Renal cortical epithelial cell (primary cell): ENCODE measurements around the gene PPP1R37. TPM values are rescaled to one million over a fixed set of nuclear protein-coding genes. Genes with fewer than 3 reads are reported as not detected.

Source experiments
- DNase-seq: peaks from one replicate; pipeline ENCODE4 v3.0.0-alpha.2; 2011; ENCODE audit warnings: low read depth
- total RNA-seq: library from RNA; depleted of rRNA; stranded (reverse); fragments of >200 nt; gene quantifications from 2 replicates; pipeline ENCODE4 v1.2.3, GENCODE V29; 2014

PPP1R37 gene
- total RNA-seq, 1 donor from 2014 or later: 37.1 TPM

DNA sequence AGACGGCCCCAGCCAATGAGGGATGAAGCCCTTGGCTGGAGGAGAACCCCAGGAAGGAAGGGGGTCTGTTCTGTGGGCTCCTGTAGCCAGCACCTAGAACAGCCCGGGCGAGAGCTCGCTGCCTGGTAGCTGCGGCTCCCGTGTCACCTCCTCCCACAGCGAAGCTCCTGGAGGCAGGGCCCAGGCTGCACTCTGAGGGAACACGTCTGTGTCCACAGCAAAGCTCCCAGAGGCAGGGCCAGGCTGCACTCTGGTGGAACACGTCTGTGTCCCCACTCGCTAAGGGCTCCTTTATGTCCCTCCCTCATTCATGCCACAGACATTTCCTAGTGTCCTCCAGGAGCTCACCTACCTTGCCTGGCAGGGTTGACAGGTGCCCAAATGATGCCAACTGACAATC, 76.6 kb downstream of the PPP1R37 start:
- DNase-seq: no peak

DNA sequence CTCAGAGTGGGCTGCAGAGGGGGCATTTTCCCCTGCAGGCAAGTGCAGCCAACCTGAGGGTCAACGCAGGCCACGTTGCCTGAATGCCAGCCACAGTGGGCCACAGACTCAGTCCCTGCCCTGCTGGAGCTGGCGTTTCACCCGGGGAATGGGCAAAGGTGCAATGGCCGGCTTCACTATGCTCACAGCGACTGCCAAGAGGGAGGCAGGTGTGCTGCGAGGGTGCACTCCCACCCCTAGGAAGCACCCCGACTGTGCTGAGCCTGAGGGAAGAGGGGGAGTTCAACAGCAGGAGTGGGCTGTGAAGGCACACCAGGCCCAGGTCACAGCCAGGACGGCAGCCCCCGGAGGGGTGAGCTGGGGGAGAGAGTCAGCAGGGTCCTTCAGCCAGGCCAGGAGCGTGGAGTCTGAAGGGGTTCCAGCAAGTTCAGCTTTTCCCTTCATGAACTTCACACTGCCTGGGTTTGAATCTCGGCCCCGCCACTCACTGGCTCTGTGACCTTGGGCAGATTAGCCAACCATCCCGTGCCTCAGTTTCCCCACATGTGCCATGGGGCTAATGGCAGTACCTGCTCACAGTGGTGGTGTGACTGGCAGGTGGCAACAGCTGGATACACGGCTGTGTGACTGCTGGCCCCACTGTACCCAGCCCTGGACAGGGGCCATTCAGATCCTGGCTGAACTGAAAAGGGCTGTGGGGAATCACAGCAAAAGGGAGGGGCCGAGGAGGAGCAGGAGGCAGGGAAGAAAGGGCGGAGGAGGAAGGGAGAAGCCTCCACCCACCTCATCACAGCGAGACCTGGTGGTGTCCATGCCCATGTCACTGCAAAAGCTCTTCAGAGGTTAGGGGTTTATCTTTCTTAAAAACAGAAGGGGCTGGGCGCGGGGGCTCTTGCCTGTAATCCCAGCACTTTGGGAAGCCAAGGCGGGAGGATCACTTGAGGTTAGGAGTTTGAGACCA, 77.4 kb downstream of the PPP1R37 start:
- no peak for DNase-seq

DNA sequence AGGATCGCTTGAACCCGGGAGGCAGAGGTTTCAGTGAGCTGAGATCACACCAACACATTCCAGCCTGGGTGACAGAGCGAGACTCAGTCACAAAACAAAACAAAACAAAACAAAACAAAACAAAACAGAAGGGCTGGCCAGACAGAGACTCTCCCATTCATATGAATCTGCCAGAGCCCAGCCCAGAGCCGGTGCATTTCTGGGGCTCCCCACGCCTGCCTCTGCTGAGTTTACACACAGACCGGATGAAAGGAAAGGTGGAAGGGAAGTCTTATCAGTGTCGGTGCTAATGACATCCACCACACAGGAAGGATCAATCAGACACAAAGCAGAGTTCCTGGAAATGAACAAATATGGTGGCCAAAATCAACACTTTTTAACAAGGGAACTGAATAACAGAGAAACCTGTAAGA, 78.2 kb downstream of the PPP1R37 start:
- no peak for DNase-seq

DNA sequence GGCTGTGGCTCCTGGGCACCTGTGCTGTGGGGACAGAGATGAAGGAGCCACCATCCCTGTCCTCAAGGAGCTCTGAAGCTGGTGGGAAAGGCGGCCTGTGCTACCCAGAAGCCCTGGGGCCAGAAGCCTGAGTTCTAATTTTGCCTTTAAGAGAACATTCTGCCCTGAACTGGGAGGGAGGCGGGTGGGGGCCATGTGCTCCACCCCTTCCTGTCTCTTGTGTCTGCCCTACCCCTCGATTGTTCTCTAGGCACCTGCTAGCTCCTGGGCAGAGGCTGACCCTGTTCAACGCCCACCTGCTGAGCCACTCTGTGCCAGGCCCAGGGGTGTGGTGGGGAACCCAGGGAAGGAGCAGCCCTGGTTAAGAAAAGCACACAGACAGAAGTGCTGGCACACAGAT, 79.2 kb downstream of the PPP1R37 start:
- DNase-seq: no peak

DNA sequence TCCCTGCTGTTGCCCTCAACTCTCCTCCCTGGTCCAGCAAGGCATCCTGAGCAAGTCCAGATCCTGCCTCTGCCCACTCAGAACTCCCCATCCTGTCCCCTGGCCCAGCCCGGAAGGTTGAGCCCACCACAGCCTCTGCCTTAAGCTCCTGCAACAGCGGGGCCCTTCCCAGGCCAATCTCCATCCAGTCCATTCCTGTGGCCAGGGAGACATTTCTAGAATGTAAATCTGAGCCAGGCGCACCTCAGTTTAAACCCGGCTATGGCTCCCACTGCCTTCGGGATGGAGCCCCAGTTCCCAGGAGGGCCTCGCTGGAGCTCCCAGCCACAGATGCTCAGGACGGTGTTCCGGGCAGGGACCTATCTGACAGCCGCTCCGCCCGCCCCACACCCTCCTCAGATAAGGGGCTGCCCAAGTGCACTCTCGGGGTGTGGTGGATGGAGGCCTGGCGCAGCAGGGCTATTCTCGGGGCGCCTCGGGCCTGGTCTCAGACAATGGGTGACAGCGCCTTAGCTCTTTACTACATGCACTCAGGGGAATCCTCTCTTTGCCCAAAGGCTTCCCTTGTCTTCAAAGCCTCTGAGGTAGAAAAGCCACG, 79.7 kb downstream of the PPP1R37 start:
- no peak for DNase-seq

DNA sequence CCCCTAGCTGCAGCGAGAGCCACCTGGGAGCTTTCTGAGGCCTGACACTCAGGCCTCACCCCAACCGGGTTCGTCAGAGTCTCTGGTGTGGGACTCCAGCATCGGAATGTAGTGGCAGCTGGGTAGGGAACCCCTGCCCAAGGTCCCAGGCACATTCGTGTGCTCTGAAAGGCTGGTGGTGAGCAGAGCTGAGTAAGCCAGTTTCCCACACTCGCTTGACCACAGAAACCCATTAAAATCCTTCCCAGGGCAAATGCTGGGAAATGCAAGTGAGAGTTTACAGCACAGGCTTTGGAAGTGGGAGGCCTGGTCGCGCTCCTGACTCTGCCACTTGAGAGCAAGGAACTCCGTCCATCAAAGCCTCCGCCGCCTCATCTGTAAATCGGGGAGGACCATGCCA, 80.8 kb downstream of the PPP1R37 start:
- peak; percentile 97 for DNase-seq

DNA sequence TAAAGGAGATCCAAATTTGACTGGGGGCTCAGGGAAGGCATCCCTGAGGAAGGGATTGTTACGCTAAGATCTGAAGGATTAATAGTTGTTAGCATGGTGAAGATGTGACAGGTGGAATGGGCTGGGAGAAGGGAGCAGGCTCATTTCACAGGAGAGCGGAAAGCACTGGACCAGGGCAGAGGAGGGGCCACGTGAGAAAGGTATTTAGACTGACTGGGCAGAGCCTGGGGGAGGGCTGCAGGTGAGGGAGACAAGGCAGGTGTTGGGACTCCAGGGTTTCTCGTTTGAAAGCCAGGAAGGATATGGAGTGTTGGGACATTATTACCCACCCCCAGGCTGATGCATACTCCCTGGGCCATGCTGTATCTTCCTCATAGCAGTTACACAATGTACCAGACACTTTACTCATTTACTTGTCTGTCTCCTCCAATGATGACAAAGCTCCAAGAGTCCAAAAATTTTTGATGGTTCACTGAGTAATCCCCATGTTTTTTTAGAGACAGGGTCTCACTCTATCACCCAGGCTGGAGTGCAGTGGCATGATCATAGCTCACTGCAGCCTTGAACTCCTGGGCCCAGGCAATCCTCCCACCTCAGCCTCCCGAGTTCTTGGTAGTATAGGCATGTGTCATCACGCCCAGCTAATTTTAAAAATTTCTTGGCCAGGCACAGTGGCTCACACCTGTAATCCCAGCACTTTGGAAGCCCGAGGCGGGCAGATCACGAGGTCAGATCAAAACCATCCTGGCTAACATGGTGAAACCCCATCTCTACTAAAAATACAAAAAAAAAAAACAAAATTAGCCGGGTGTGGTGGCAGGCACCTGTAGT, 82.8 kb downstream of the PPP1R37 start:
- DNase-seq: peak; percentile 33

DNA sequence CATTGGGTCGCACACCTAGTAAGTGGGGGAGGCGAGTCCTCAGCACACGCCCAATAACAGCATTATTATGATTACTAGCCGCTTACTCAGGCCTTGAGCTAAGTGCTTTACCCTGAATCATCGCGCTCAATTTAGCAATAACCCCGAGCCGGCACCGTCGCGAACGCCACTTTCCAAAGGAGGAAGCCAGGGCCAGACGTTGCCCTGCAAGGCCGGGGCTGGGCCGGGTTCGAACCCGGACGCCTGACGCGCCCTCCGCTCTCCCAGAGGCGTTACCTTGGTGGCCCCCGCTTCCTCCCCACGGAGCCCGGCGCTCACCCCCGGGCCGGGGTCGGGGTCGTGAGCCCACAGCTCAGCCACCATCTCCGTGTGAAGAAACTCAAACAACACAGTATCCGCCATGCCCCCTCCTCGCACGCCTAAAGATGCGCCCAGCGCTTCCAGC, 84.9 kb downstream of the PPP1R37 start, which contains the start of gene TRAPPC6A:
Gene TRAPPC6A, minus strand, starts transcription at position 421 of the 445 bp plus-strand sequence. Its CDS starts 19 bp downstream, at position 402.
- peak; percentile 58 for DNase-seq

DNA sequence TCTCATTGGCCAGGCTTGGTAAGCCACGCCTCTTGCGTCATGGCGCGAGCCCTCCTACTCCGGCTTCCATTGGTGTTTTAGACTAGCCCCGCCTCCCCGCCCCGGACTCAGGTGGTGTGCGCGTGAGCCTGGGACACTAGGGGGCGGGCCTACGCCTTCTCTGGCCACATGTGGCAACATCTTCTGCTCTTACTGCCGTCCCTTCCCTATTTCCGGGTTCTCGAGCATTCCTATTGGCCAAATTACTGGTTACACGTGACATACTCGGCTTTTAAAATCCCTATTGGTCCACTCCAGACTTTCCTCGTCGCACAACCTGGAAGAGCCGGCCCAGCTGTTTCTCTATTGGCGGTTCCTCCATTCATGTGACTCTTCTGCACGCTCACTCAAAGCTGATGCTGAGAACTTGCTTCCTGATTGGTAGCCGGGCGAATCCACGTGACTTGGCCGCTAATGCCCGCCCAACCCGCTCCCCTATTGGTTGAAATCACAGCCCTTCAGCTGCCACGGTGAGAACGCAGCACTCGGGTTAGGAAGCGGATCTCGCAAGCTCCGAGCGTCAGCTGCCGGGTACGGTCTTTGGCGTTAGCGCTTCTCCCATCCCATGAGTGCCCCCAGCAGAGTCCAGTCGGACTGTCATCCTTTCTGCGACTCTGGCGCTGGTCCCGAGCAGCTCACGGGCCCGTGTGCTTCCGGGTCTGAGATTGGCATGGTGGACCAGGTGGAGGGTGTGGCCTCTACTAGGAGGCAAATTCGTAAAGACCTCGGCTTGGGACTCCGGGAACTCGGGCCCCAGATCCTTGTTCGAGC, 85.5 kb downstream of the PPP1R37 start, which contains the start of gene BLOC1S3:
Gene BLOC1S3, plus strand, starts transcription at position 523 of the 810 bp plus-strand sequence. CDS start 513 bp downstream, outside the sequence.
- DNase-seq: peak; percentile 100

DNA sequence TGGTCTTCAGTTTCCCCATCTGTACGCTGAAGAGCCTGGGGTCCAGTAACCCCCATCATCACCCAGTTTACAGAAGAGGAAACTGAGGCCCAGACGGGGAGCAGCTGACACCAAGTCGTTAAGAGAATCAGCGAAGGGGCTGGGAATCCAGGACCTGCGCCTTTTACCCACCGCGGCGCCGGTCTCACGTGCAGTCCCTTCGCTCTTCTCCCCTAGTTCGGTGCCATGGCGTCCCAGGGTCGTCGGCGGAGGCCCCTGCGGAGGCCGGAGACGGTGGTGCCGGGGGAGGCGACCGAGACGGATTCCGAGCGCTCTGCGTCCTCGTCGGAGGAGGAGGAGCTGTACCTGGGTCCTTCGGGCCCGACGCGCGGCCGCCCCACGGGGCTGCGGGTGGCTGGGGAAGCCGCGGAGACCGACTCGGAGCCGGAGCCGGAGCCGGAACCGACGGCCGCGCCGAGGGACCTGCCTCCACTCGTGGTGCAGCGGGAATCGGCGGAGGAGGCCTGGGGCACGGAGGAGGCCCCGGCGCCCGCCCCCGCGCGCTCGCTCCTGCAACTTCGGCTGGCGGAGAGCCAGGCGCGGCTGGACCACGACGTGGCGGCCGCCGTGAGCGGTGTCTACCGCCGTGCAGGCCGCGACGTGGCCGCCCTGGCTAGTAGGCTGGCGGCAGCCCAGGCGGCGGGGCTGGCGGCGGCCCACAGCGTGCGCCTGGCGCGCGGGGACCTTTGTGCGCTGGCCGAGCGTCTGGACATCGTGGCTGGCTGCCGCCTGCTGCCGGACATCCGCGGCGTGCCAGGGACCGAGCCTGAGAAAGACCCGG, 86.3 kb downstream of the PPP1R37 start:
- DNase-seq: no peak

DNA sequence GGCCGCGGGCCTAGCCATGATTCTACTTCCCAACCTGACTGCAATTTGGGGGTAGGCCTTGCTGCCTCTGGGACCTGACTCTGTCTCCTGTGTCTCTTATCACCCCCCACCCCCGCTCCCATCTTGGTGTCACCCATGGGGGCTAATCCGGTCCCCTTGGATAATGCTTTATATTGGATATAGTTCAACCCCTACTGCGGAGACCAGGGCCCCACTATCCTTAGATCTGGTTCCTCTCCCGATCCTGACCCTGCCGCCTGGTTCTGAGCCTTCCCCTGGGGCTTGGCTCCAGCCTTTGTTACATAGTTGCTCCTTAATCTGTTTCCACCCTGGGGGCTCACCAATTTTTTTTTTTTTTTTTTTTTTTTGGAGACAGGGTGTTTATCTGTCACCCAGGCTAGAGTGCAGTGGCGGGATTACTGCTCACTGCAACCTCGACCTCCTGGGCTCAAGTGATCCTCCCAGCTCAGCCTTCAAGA, 87.0 kb downstream of the PPP1R37 start:
- no peak for DNase-seq

DNA sequence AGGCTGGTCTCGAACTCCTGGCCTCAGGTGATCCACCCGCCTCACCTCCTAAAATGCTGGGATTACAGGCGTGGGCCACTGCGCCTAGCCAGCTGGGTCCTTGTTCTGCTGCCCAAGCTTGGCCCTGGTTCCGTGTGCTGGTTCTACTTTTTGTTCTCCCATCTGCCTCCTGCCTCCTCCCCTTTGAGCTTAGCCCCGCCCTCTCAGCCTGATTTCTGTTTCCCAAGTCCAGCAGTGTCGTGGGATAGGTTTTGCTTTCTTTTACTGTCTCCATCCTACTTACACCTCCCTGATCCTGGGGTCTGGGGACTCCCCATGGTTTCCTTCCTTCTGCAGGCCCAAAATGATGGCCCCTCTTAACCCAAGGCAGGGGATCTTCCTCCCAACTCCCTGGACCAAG, 88.0 kb downstream of the PPP1R37 start:
- DNase-seq: no peak

DNA sequence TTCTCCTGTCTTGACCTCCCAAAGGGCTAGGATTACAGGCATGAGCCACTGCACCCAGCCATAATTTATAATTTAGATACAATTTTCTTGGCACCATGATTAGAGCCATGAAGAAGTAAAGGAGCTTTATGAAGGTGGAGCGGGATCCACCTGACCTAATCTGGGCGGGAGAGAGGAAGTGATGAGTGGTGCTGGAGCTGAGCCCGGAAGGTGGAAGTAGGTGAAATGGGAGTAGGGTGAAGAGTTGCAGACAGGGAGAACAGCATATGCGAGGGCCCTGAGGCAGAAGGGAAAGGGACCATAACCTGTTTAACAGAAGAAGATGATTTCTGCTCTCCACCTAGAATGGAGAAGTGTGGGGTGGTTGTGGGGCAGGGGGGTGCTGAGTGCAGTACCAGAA, 89.8 kb downstream of the PPP1R37 start:
- no peak for DNase-seq

DNA sequence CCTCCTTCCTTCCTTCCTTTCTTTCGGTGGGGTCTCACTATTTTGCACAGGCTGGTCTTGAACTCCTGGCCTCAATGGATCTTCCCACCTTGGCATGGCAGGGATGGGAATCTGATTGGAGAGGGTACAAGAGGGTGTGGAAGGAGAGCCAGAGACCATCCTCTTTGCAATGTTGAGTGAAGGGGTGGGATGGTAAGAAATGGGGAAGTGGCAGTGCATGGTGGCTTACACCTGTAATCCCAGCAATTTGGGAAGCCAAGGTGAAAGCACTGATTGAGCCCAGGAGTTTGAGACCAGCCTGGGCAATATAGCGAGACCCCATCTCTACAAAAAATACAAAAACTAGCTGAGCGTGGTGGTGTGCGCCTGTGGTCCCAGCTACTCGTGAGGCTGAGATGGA, 91.1 kb downstream of the PPP1R37 start:
- no peak for DNase-seq

DNA sequence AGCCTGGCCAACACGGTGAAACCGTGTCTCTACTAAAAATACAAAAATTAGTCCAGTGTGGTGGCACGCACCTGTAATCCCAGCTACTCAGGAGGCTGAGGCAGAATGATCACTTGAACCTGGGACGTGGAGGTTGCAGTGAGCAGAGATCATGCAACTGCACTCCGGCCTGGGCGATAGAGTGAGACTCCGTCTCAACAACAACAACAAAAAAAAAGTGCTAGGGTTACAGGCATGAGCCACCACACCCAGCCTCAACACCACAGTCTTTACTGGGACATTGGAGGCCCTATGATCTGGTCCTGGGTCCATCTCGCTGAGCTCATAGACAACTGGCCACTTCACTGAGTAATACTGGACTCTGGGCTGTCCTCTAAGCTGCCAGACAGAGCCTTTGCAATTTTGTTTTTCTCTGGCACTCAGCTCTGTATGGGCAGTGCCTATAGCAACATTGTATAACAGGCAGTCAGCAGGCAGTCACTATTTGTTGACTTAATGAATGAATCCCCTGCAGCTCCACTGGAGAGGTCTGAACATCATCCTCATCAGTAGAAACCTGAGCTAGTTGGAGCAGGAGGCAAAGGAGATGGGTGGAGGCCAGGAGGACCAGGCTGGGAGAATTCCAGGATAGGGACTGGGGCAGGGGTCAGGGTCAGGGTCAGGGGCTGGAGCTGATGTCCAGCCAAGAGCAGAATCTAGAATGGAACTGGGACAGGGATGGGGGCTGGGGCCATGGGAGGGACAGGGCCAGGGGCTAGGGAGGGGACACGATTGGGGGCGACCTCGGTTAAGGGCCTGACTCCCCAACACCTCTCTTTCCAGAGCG, 93.7 kb downstream of the PPP1R37 start:
- no peak for DNase-seq

DNA sequence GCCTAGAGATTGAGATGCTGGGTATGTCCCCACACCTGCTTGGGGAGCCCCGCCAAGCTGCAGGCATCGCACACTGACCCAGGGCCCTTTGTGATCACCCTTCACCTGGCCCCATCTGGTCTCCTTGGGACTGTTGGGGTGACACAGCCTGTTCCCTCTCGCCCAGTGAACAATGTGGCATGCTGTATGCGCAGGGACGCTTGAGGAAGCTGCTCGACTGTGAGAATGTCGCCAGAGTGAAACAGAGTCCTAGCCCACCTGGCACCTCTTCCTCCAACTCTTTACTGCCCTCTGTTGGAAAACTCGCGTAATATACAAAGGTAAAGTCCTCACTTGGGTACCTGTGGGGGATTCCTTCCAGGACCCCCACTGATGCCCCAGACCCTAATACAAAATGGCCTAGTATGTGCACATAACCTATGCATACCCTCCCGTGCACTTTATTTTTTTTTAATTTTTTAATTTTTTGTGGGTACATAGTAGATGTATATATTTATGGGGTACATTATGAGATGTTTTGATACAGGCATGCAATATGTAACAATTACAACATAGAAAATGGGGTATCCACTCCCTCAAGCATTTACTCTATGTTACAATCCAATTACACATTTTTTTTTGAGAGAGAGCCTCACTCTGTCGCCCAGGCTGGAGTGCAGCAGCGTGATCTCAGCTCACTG, 94.6 kb downstream of the PPP1R37 start:
- DNase-seq: peak; percentile 25

DNA sequence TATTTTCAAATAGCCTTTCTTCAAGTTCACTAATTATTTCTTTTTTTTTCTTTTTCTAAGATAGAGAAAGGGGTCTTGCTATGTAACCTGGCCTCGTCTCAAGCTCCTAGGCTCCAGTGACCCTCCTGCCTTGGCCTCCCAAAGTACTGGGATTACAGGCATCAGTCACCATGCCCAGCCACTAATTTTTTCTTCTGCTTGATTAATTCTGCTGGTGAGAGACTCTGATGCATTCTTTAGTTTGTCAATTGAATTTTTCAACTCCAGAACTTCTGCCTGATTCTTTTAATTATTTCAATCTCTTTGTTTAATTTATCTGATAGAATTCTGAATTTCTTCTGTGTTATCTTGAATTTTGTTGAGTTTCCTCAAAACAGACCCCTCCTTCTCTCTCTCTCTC, 97.0 kb downstream of the PPP1R37 start:
- no peak for DNase-seq

DNA sequence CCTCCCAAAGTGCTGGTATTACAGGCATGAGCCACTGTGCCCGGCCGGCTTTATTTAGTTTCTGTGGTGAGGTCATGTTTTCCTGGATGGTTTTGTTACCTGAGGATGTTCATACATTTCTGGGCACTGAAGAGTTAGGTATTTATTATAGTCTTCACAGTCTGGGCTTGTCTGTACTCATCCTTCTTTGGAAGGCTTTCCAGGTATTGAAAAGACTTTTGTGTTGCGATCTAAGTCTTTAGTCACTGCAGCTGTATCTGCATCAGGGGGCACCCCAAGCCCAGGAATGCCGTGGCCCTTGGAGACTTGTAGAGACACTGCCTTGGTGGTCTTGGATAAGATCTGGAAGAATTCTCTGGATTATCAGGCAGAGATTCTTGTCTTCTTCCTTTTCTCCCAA, 98.4 kb downstream of the PPP1R37 start:
- no peak for DNase-seq

DNA sequence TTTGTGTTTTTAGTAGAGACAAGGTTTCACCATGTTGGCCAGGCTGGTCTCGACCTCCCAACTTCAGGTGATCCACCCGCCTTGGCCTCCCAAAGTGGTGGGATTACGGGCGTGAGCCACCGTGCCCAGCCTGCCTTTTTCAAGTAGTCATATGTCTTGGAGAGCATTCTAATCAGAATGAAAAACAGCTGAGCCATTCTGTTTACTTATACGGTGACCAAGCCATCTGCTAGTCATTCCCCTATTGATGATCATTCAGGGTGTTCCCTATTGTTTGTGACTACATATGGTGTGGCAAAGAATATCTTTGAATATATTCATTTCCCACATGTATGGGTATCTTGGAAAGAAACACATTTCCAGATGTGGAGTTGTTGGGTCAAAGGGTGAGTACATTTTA, 102.8 kb downstream of the PPP1R37 start:
- peak; percentile 20 for DNase-seq
